Measurements from ENCODE around the gene APBA2. TPM values are rescaled to one million over a fixed set of nuclear protein-coding genes. Genes with fewer than 3 reads are reported as not detected.

APBA2 gene
- total RNA-seq, 1 experiment from 2014 or later, result 12.9 TPM

GRCh38 chr15:29121907-29122306, 236.1 kb downstream of the APBA2 start:
- POLR2A ChIA-PET (ENCODE audit: low non-redundant PET), result no interaction called here
- intact Hi-C loops (cut with micrococcal nuclease; ENCODE audit: unreplicated experiment), result no loop called here
- no TSS peak for BruUV-seq (replicated peaks)
- CTCF ChIA-PET, result interaction anchor here (0.7 to 1.0 kb wide), 3 partner anchors 18 to 485 kb away, joined by 3 to 5 read pairs (median 5); no protein-coding TSS in a partner anchor
- Histone ChIP-seq H3K36me3 (ENCODE audit: insufficient read depth, low read length, poor library complexity, severe bottlenecking) (no peaks in the 10 kb centered on the region), H3K27me3 (replicated peaks; ENCODE audit: insufficient read depth, low read depth, low read length, poor library complexity) (no peaks in the 10 kb centered on the region), H3K4me3 (ENCODE audit: low read depth, low read length, poor library complexity, severe bottlenecking) (no peak overlapping the region), H3K9me3 (ENCODE audit: low read depth, low read length, poor library complexity, severe bottlenecking) (no peaks in the 10 kb centered on the region), H3K27ac (ENCODE audit: low read depth, low read length, poor library complexity, severe bottlenecking) (no peak overlapping the region), H3K4me1 (ENCODE audit: insufficient read depth, low read length, poor library complexity, severe bottlenecking) (no peaks in the 10 kb centered on the region)
- TF ChIP-seq EZH2 (IDR thresholded peaks at IDR 0.05; ENCODE audit: borderline replicate concordance, low read depth, low read length, poor library complexity, severe bottlenecking), result no peak
- no peak for TF ChIP-seq CTCF (conservative IDR thresholded peaks at IDR 0.05; ENCODE audit: low read depth, low read length)
- DNase-seq (ENCODE audit: low spot score), result no peak

- no TSS peak for BruUV-seq (replicated peaks)
- intact Hi-C loops (cut with micrococcal nuclease; ENCODE audit: unreplicated experiment), result no loop called here
- no peak for DNase-seq (ENCODE audit: low spot score)
- CTCF ChIA-PET, result interaction anchor here (0.7 to 1.0 kb wide), 2 partner anchors 17 to 484 kb away, joined by 3 to 5 read pairs; no protein-coding TSS in a partner anchor
- H3K36me3 ChIP-seq (ENCODE audit: insufficient read depth, low read length, poor library complexity, severe bottlenecking), result no peaks in the 10 kb centered on the region
- no peaks in the 10 kb centered on the region for H3K4me1 ChIP-seq (ENCODE audit: insufficient read depth, low read length, poor library complexity, severe bottlenecking)
- H3K9me3 ChIP-seq (ENCODE audit: low read depth, low read length, poor library complexity, severe bottlenecking), result no peaks in the 10 kb centered on the region
- no peak overlapping the region for H3K4me3 ChIP-seq (ENCODE audit: low read depth, low read length, poor library complexity, severe bottlenecking)
- H3K27ac ChIP-seq (ENCODE audit: low read depth, low read length, poor library complexity, severe bottlenecking), result no peak overlapping the region
- no peak for TF ChIP-seq EZH2 (IDR thresholded peaks at IDR 0.05; ENCODE audit: borderline replicate concordance, low read depth, low read length, poor library complexity, severe bottlenecking)
- TF ChIP-seq CTCF (conservative IDR thresholded peaks at IDR 0.05; ENCODE audit: low read depth, low read length), result no peak
- H3K27me3 ChIP-seq (replicated peaks; ENCODE audit: insufficient read depth, low read depth, low read length, poor library complexity), result no peaks in the 10 kb centered on the region
- POLR2A ChIA-PET (ENCODE audit: low non-redundant PET), result no interaction called here
Observed at GRCh38 chr15:29122506-29122905, 236.7 kb downstream of the APBA2 start.

- CTCF ChIA-PET, result no interaction called here
- Histone ChIP-seq H3K4me3 (ENCODE audit: low read depth, low read length, poor library complexity, severe bottlenecking) (no peak overlapping the region), H3K27me3 (replicated peaks; ENCODE audit: insufficient read depth, low read depth, low read length, poor library complexity) (no peaks in the 10 kb centered on the region)
Observed at GRCh38 chr15:29123171-29123570, 237.4 kb downstream of the APBA2 start.

More at GRCh38 chr15:29123171-29123570, 237.4 kb downstream of the APBA2 start:
- intact Hi-C loops (cut with micrococcal nuclease; ENCODE audit: unreplicated experiment), result no loop called here
- no peak for DNase-seq (ENCODE audit: low spot score)
- BruUV-seq (replicated peaks), result no TSS peak
- POLR2A ChIA-PET (ENCODE audit: low non-redundant PET), result no interaction called here
- Histone ChIP-seq H3K9me3 (ENCODE audit: low read depth, low read length, poor library complexity, severe bottlenecking) (no peaks in the 10 kb centered on the region), H3K4me1 (ENCODE audit: insufficient read depth, low read length, poor library complexity, severe bottlenecking) (no peaks in the 10 kb centered on the region), H3K36me3 (ENCODE audit: insufficient read depth, low read length, poor library complexity, severe bottlenecking) (no peaks in the 10 kb centered on the region), H3K27ac (ENCODE audit: low read depth, low read length, poor library complexity, severe bottlenecking) (no peak overlapping the region)
- TF ChIP-seq EZH2 (IDR thresholded peaks at IDR 0.05; ENCODE audit: borderline replicate concordance, low read depth, low read length, poor library complexity, severe bottlenecking), result no peak
- TF ChIP-seq CTCF (conservative IDR thresholded peaks at IDR 0.05; ENCODE audit: low read depth, low read length), result no peak
